Activated CD8-positive, alpha-beta T cell treated with anti-CD3 and anti-CD28 coated beads for 36 hours (primary cell): ENCODE data around the gene MGAT5B. TPM values are rescaled to one million over a fixed set of nuclear protein-coding genes. Genes with fewer than 3 reads are reported as not detected.

Experiments
- ATAC-seq: fragments of 200-7000 bp; cut with Tn5 transposase; one replicate; pipeline ENCODE4 v1.10.0; 2021; ENCODE audit warnings: mild to moderate bottlenecking, moderate library complexity
- CTCF ChIA-PET: fragments of 350-600 bp; sonication (Branson Sonifier 250); formaldehyde crosslinking; loops from one replicate; lab custom pipeline; 2021; ENCODE audit warnings: antibody characterized with exemption; lab: Charles Lee
- POLR2A ChIA-PET: fragments of 350-600 bp; sonication (Branson Sonifier 250); formaldehyde crosslinking; loops from one replicate; lab custom pipeline; 2021; ENCODE audit warnings: antibody characterized with exemption; lab: Charles Lee
- DNase-seq: peaks from one replicate; pipeline ENCODE4 v3.0.0-alpha.2; 2020
- H3K27ac Mint-ChIP-seq: one replicate; pipeline ENCODE4 v1.8.0; 2021; ENCODE audit warnings: mild to moderate bottlenecking, mixed read lengths
- H3K27me3 Mint-ChIP-seq: one replicate; pipeline ENCODE4 v1.8.0; 2021; ENCODE audit warnings: mixed read lengths
- H3K36me3 Mint-ChIP-seq: one replicate; pipeline ENCODE4 v1.8.0; 2021; ENCODE audit warnings: low read depth, mixed read lengths
- H3K4me1 Mint-ChIP-seq: one replicate; pipeline ENCODE4 v1.8.0; 2021; ENCODE audit warnings: low read depth, mixed read lengths
- H3K4me3 Mint-ChIP-seq: one replicate; pipeline ENCODE4 v1.8.0; 2021; ENCODE audit warnings: mild to moderate bottlenecking, moderate library complexity, mixed read lengths
- H3K9me3 Mint-ChIP-seq: one replicate; pipeline ENCODE4 v1.8.0; 2021; ENCODE audit warnings: mixed read lengths
- intact Hi-C: fragments of 100-400 bp; cut with micrococcal nuclease; formaldehyde crosslinking; loops from one replicate; pipeline ENCODE4 v1.10.0; 2022
- total RNA-seq, 2 experiments: library from RNA; stranded (reverse); gene quantifications; one replicate each; pipeline ENCODE4 v1.2.3, GENCODE V29; 2021
- TF ChIP-seq, protein P1 (sequence below): fragments of 200-600 bp; IDR thresholded peaks from one replicate; pipeline ENCODE4 v1.8.0; 2022; ENCODE audit warnings: antibody characterized with exemption, mild to moderate bottlenecking

Gene MGAT5B
- total RNA-seq, 2 experiments from 2014 or later, result not detected

DNA sequence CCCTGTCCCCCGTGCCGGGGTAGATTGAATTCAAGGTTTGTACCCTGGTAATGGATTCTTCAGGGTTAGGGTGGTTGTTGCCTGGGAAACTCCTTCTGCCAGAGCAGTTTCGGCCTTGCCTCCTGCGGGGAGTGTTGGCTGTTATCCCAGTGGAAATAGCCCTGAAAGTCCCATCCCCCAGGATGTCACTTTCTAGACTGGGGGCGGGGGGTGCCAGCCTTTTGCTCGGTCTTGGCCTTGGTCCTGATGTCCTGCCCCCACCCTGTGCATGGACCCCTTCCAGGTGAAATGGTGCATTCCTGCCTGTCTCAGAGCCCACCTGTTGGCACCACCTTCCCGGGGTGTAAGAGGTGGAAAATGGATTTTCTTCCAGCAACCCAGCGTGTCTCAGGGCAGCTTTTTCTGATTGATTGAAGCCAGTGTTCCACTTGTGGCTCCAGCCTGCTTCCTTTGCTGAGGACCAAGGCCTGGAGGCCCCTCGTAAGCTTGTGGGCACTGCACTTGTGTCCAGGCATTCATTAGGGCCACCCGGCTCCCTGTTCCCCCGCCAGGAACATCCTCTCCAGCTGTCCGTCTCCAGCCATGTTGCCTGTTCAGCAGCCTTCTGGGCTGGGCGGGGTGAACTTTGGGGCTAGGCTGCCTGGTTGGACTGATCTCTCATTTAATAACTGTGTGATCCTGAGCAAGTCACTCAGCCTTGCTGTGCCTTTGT, 25.6 kb downstream of the MGAT5B start:
- CTCF ChIA-PET, result no interaction called here
- Mint-ChIP-seq H3K9me3 (no peaks in the 10 kb centered on the region), H3K27me3 (no peaks in the 10 kb centered on the region), H3K36me3 (no peaks in the 10 kb centered on the region), H3K4me3 (no peak overlapping the region), H3K4me1 (no peaks in the 10 kb centered on the region), H3K27ac (no peak overlapping the region)
- TF ChIP-seq, protein P1, sequence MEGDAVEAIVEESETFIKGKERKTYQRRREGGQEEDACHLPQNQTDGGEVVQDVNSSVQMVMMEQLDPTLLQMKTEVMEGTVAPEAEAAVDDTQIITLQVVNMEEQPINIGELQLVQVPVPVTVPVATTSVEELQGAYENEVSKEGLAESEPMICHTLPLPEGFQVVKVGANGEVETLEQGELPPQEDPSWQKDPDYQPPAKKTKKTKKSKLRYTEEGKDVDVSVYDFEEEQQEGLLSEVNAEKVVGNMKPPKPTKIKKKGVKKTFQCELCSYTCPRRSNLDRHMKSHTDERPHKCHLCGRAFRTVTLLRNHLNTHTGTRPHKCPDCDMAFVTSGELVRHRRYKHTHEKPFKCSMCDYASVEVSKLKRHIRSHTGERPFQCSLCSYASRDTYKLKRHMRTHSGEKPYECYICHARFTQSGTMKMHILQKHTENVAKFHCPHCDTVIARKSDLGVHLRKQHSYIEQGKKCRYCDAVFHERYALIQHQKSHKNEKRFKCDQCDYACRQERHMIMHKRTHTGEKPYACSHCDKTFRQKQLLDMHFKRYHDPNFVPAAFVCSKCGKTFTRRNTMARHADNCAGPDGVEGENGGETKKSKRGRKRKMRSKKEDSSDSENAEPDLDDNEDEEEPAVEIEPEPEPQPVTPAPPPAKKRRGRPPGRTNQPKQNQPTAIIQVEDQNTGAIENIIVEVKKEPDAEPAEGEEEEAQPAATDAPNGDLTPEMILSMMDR, result no peak
- ATAC-seq (no peak), DNase-seq (no peak)
- POLR2A ChIA-PET, result no interaction called here
- intact Hi-C loops, result no loop called here

DNA sequence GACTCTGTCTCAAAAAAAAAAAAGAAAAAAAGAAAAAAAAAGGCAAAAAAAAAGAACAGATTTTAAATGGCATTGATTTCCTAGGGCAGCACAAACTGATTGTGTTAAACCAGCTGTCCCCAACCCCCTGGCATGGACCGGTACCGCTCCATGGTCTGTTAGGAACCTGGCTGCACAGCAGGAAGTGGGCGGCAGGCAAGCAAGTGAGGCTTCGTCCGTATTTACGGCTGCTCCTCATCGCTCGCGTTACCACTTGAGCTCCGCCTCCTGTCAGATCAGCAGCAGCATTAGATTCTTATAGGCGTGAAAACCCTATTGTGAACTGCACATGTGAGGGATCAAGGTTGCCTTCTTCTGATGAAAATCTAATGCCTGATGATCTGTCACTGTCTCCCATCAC, 26.6 kb downstream of the MGAT5B start:
- CTCF ChIA-PET, result no interaction called here

DNA sequence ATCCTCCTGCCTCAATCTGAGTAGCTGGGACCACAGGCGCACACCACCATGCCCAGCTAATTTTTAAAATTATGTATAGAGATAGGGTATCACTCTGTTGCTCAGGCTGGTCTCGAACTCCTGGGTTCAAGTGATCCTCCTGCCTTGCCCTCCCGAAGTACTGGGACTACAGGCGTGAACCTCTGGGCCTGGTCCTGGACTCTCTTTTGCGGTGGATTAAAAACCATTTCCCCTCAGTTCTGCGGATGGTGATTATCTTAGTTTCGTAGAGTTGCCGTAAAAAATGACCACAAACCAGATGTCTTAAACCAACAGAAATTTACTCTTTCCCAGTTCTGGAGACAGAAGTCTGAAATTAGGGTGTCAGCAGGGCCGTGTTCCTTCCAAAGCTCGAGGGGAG, 28.8 kb downstream of the MGAT5B start:
- DNase-seq (no peak), ATAC-seq (no peak)
- Mint-ChIP-seq H3K9me3 (no peaks in the 10 kb centered on the region), H3K36me3 (no peaks in the 10 kb centered on the region), H3K4me1 (no peaks in the 10 kb centered on the region), H3K27me3 (no peaks in the 10 kb centered on the region), H3K4me3 (no peak overlapping the region), H3K27ac (no peak overlapping the region)
- CTCF ChIA-PET, result no interaction called here
- intact Hi-C loops, result no loop called here
- POLR2A ChIA-PET, result no interaction called here
- TF ChIP-seq, protein P1, result no peak

More for the DNA sequence above, 26.6 kb downstream of the MGAT5B start:
- Mint-ChIP-seq H3K9me3 (no peaks in the 10 kb centered on the region), H3K36me3 (no peaks in the 10 kb centered on the region), H3K27ac (no peak overlapping the region), H3K4me3 (no peak overlapping the region), H3K27me3 (no peaks in the 10 kb centered on the region), H3K4me1 (no peaks in the 10 kb centered on the region)
- DNase-seq (no peak), ATAC-seq (no peak)
- intact Hi-C loops, result no loop called here
- TF ChIP-seq, protein P1, result no peak
- POLR2A ChIA-PET, result no interaction called here

DNA sequence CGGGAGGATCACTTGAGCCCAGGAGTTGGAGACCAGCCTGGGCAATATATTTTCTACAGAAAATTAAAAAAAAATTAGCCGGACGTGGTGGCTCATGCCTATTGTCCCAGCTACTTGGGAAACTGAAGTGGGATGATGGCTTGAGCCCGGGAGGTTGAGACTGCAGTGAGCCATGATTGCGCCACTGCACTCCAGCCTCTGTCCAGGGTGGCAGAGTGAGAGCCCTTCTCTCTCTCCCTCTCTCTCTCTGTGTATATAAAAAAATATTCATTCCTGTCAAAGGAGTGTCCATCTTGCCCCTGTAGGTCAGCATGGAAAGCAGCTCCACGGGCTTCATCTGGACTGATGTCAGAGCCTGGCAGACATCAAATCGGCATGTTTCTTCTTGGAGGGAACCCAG, 31.2 kb downstream of the MGAT5B start:
- H3K9me3 Mint-ChIP-seq, result no peaks in the 10 kb centered on the region
- no peak for ATAC-seq
- CTCF ChIA-PET, result no interaction called here

DNA sequence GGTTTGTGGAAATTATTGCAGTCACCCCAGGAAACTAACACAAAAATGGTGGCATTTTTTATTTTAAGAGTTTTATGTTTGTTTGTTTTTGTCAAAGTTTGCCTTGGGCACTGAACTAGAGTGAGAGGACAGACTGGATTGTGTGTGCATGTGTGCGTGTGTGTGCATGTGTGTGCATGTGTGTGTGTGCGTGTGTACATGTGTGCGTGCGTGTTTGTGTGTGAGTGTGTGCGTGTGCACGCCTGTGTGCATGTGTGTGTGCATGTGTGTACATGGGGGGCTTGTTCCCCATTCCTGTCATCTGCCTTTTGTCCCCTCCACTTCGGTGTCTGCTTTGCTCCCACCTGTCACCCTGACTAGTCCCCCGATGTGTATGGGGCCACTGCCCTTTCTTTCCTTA, 32.5 kb downstream of the MGAT5B start:
- TF ChIP-seq, protein P1, result no peak
- H3K36me3 Mint-ChIP-seq, result no peaks in the 10 kb centered on the region
- H3K4me3 Mint-ChIP-seq, result no peak overlapping the region
- no peaks in the 10 kb centered on the region for H3K9me3 Mint-ChIP-seq
- DNase-seq (no peak), ATAC-seq (no peak)
- POLR2A ChIA-PET, result no interaction called here
- no peak overlapping the region for H3K27ac Mint-ChIP-seq
- intact Hi-C loops, result no loop called here
- CTCF ChIA-PET, result no interaction called here
- H3K27me3 Mint-ChIP-seq, result no peaks in the 10 kb centered on the region
- H3K4me1 Mint-ChIP-seq, result no peaks in the 10 kb centered on the region

More for the DNA sequence above, 31.2 kb downstream of the MGAT5B start:
- Mint-ChIP-seq H3K27ac (no peak overlapping the region), H3K4me1 (no peaks in the 10 kb centered on the region), H3K27me3 (no peaks in the 10 kb centered on the region), H3K4me3 (no peak overlapping the region), H3K36me3 (no peaks in the 10 kb centered on the region)
- TF ChIP-seq, protein P1, result no peak
- DNase-seq, result no peak
- intact Hi-C loops, result no loop called here
- POLR2A ChIA-PET, result no interaction called here
